GM06990 (cell line): Measurements from ENCODE around the gene KLHL24.
"Not testable (repeated sequence)": the region's sequence is repeated elsewhere in the genome, so short reads cannot be mapped to it uniquely, and the experiment has no call there.

Source experiments
- DNase-seq: peaks from one replicate; pipeline ENCODE4 v3.0.0-alpha.2; 2011; ENCODE audit not compliant: insufficient read length; ENCODE audit errors: extremely low read depth
- H3K27me3 ChIP-seq: replicated peaks from 2 replicates; pipeline ENCODE4 v1.6.0; 2011; ENCODE audit warnings: low read length; ENCODE audit not compliant: control insufficient read depth, insufficient read depth
- H3K36me3 ChIP-seq: 2 replicates; pipeline ENCODE4 v1.5.1; 2011; ENCODE audit warnings: low read length; ENCODE audit not compliant: control insufficient read depth, insufficient read depth
- H3K4me3 ChIP-seq: replicated peaks from 2 replicates; pipeline ENCODE4 v1.5.1; 2011; ENCODE audit warnings: low read depth, mild to moderate bottlenecking, control low read depth, low read length
- TF ChIP-seq, protein P1 (sequence below): IDR thresholded peaks from 2 replicates; pipeline ENCODE4 v1.5.1; 2011; ENCODE audit warnings: low read length, control low read depth, mild to moderate bottlenecking, inconsistent platforms; ENCODE audit not compliant: insufficient read depth, poor library complexity, severe bottlenecking

Gene KLHL24

DNA sequence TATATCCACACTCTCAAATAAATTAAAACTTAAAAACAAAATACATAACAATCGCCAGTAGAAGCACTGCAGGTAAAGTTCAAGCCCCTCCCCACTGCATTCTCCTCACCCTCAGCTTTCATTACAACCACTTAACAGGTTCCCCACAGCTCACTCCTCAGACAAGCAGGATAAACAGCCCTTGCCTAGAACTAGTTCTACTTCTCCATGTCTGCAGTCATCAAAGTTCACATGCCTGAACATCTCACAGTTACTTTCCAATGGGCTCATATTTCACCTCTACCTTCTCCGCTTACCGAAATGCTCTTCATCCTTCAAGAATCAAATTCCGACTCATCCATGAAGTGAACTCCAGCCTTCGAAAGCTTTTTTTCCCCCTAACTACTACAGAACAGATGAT is 66.3 kb downstream of the KLHL24 start:
- Histone ChIP-seq H3K4me3 (no peak overlapping the region), H3K27me3 (no peaks in the 10 kb centered on the region), H3K36me3 (no peaks in the 10 kb centered on the region)
- no peak for DNase-seq
- TF ChIP-seq, protein P1, sequence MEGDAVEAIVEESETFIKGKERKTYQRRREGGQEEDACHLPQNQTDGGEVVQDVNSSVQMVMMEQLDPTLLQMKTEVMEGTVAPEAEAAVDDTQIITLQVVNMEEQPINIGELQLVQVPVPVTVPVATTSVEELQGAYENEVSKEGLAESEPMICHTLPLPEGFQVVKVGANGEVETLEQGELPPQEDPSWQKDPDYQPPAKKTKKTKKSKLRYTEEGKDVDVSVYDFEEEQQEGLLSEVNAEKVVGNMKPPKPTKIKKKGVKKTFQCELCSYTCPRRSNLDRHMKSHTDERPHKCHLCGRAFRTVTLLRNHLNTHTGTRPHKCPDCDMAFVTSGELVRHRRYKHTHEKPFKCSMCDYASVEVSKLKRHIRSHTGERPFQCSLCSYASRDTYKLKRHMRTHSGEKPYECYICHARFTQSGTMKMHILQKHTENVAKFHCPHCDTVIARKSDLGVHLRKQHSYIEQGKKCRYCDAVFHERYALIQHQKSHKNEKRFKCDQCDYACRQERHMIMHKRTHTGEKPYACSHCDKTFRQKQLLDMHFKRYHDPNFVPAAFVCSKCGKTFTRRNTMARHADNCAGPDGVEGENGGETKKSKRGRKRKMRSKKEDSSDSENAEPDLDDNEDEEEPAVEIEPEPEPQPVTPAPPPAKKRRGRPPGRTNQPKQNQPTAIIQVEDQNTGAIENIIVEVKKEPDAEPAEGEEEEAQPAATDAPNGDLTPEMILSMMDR = no peak

DNA sequence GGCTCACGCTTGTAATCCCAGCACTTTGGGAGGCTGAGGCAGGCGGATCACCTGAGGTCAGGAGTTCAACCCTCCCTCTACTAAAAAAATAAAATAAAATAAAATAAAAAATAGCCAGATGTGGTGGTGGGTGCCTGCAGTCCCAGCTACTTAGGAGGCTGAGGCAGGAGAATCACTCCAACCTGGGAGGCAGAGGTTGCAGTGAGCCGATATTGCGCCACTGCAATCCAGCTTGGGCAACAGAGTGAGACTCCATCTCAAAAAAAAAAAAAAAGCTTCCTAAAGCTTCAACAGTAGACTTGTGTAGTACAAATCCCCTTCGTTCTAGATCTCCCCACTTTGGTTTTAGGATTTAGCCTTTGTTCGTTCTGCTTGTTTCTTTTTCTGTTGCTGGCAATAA is 68.5 kb downstream of the KLHL24 start:
- H3K36me3 ChIP-seq, H3K27me3 ChIP-seq, H3K4me3 ChIP-seq, DNase-seq: not testable (repeated sequence)

DNA sequence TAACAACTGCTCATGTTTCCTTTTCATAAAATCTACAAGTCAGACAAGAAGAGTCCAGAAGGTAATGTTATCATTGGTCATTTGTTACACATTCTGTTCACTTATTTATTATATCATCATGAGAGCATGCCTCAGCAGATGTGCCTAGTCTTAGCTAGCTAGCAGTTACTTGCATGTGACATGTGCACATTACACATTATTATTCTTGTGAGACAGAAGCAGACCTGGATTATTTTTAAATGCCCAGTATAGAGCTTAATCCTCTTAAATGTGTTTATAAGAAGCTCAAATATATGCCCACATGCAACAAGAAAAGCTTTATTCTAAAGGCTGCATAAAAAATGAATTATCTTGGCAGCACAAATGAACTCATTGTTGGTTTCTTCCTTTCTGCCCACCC is 74.8 kb downstream of the KLHL24 start:
- no peak for DNase-seq
- H3K27me3 ChIP-seq = no peaks in the 10 kb centered on the region
- TF ChIP-seq, protein P1 = no peak
- H3K4me3 ChIP-seq = no peak overlapping the region
- no peaks in the 10 kb centered on the region for H3K36me3 ChIP-seq

DNA sequence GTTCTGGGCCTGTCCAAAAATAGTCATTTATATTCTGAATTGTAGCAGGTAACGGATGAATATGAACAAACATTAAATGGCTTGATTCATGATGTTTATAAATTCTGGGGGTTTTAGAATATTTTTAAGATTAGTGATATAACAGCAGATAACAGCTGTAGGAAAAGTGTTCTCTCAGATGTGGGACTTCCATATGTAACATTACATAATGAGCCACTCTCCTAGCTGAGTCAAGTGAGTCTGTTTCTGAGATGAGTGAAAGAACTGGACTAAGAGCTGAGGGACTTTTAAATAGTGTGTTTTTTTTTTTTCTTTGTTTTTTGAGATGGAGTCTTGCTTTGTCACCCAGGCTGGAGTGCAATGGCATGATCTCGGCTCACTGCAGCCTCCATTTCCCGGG is 76.1 kb downstream of the KLHL24 start:
- H3K27me3 ChIP-seq = no peaks in the 10 kb centered on the region
- H3K4me3 ChIP-seq = no peak overlapping the region
- TF ChIP-seq, protein P1 = no peak
- no peak for DNase-seq
- H3K36me3 ChIP-seq = no peaks in the 10 kb centered on the region

DNA sequence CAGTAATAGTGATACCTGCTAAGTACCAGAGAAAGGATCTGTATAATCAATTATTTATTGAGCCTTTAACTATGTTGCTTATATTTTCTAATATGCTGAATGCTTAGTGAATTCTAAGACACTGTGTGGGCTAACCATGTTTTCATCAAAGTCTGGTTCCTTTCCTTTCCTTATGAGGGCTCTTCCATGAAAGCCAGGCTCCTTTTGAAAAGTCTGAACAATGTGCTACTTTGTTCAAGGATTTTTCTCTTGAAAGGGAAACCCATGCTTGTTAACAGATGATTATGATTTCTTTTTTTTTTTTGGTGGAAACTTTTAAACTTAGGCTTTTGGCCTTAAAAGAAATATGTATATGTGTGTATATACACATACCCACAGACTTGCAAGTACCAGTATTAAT is 79.2 kb downstream of the KLHL24 start:
- H3K4me3 ChIP-seq = no peak overlapping the region
- DNase-seq = no peak
- TF ChIP-seq, protein P1 = no peak
- 0 out of 2 replicates have a peak, but pooled peaks cover 2% of the 10 kb centered on the region for H3K36me3 ChIP-seq
- H3K27me3 ChIP-seq = no peaks in the 10 kb centered on the region

DNA sequence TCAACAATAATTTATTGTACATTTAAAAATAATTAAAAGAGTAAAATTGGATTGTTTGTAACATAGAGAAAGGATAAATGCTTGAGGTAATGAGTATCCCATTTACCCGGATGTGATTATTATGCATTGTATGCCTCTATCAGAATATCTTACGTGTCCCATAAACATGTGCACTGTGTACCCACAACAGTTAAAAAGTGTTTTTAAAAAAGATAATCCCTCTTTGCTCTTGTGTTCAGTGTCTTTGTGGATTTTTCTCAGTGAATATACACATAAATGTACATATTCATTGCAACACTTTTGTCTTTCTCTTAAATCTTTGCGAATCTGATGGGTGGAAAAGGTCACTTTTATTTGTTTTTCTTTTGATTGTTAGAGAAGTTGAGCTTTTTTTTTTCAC is 82.6 kb downstream of the KLHL24 start:
- H3K27me3 ChIP-seq = no peaks in the 10 kb centered on the region
- no peak overlapping the region for H3K4me3 ChIP-seq
- TF ChIP-seq, protein P1 = no peak
- H3K36me3 ChIP-seq = peaks cover 2% of the 10 kb centered on the region; the same call in 1 of the 2 replicates
- DNase-seq = no peak
